GM21825 (cell line): ENCODE measurements around the gene CTIF.

Experiments
- ATAC-seq: cut with Tn5 transposase; IDR thresholded peaks from one replicate; pipeline ENCODE4 v1.9.1; 2021; ENCODE audit warnings: mild to moderate bottlenecking, moderate library complexity; ENCODE audit not compliant: unreplicated experiment

CTIF gene

GRCh38 chr18:48662011-48662661 is 123.3 kb downstream of the CTIF start:
- no peak for ATAC-seq

- no peak for ATAC-seq
These were observed 124.5 kb downstream of the CTIF start for GRCh38 chr18:48663096-48663930.

GRCh38 chr18:48663931-48664847 is 125.4 kb downstream of the CTIF start:
- no peak for ATAC-seq

DNA sequence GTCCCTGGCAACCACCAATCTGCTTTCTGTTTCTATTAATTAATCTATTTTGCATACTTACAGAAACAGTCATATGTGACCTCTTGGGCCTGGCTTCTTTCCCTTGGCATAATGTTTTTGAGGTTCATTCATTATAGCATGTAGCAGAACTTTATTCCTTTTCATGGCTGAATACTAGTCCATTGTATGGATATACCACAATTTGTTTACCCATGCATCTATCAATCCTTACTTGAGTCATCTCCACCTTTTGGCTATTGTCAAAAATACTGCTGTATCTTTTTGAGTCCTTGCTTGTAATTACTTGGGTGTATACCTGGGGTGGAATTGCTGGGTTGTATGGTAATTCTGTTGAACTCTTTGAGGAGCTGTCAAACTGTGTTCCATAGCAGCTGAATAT is 126.8 kb downstream of the CTIF start:
- no peak for ATAC-seq

- no peak for ATAC-seq
These were observed 127.8 kb downstream of the CTIF start for GRCh38 chr18:48666613-48667012.

- peak; percentile 64 for ATAC-seq
These were observed 128.7 kb downstream of the CTIF start for GRCh38 chr18:48667276-48668254.

DNA sequence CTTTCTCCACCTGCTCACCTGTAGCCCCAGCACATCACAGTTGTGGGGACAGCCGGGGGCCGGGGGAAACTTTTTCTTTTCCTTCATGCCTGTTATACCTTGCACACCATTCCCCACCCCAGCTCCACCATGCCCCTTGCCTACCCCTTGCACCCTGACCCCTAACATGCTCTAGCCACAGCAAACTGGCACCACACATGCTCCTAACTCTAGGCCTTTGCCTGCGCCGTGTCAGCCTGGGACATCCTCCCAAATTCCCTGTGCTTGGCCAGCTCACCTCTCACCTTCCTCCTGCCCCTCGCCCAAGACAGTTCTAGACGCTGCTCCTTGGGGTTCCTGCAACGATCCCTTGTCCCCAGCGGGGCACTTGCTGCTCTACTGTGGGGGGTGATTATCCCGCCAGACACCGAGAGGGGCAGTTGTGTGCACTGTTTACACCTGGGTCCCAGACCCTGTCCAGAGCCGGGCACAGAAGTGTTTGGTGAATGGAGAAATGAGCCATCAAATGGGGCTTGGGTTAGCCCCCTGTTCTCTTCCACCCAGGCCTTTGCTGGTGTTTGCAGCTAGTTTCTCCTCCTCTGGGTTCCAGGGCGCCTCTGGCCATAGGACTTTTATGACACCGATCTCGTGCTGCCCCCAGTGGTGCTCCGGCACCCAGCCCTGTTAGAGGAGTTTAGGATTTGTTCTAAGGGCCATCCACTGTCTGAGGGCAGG is 129.8 kb downstream of the CTIF start:
- no peak for ATAC-seq

DNA sequence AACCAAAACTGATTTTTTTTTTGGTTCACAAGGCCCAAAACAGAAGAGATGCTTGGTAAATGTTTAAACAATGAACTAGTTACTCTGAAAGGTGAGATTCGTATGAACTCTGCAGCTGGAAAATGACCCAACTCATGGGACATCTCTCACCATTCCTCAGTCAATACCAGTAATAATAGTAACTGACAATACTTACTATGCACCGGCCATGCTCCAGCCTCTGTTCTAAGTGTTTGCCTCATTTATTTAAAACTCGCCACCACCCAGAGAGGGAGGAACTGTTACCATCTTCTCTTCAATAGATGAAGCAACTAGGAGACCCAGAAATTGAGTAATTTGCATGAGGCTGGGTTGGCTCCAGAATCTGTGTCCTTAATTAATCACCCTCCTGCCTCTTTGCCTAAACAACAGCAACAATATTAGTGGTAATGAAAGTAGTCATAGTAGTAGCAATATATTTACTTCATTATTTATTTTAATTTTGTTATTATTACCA is 130.4 kb downstream of the CTIF start:
- no peak for ATAC-seq

- ATAC-seq: no peak
These were observed 131.3 kb downstream of the CTIF start for GRCh38 chr18:48669991-48670750.

GRCh38 chr18:48670751-48671560 is 132.1 kb downstream of the CTIF start:
- ATAC-seq: no peak

- ATAC-seq: no peak
These were observed 132.7 kb downstream of the CTIF start for GRCh38 chr18:48671561-48671945.

DNA sequence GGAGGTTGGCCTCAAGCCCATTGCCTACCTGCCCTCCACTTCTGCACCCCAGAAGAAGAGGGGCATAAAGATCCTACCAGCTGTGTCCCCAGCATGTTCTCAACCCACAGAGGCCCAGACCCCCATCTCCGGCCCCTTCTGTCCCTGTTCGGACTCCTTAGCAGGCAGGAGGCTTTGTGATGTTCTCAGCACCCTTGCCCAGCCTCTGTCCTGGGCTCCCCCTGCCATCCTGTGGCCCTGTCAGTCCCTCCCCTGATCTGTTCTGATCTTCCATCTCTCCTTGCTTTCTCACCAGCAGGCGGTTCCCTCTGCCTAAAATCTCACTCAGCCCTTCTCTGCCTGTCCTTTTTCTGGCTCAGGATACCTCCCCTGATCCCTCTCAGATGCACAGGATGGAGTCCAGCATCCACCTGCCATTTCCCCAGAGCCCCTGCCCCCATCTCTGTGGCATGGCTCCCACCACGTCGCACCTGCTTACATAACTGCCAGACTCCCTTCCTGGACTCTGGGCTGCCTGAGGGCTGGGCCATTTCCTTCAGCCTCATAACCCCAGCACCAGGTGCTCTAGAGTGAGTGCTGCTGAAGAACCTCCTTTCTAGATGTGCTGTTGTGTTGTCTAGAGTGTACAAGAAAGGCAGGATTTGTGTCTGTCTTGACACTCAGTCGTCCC is 134.0 kb downstream of the CTIF start:
- ATAC-seq: no peak

- no peak for ATAC-seq
These were observed 134.6 kb downstream of the CTIF start for GRCh38 chr18:48673456-48673852.

- no peak for ATAC-seq
These were observed 135.3 kb downstream of the CTIF start for GRCh38 chr18:48673853-48674721.

GRCh38 chr18:48674758-48675351 is 136.0 kb downstream of the CTIF start:
- ATAC-seq: no peak

DNA sequence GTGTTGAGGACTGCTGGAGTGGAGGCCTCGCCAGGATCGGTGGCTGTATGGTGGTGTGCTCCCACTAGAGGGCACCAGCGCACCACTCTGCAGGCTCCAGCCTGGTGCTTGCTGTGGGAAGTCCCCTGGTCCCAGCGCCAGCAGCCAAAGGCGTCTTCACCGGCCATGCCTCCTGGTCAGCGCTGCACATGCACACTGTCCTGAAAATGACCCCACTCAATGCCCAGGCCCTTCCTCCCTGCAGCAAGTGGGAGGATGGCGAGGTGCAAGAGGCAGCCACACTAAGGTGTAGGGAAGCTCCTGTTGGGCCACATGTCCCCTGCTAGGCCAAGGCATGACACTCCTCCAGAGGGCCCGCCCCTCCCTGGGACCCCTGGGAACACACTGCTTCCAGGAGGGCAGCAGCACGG is 136.5 kb downstream of the CTIF start:
- peak; percentile 88 for ATAC-seq
